Lower leg skin (tissue), 4 donors: ENCODE measurements around the gene MAP1LC3A. TPM values are rescaled to one million over a fixed set of nuclear protein-coding genes. Genes with fewer than 3 reads are reported as not detected.
"Not testable (repeated sequence)": the region's sequence is repeated elsewhere in the genome, so short reads cannot be mapped to it uniquely, and the experiment has no call there.

Experiments used
- DNase-seq, 2 donors: peaks; one replicate each; pipeline ENCODE4 v3.0.0-alpha.2; 2019; ENCODE audit warnings: low spot score in 2 of 2
- H3K4me3 ChIP-seq: fragments of 200-600 bp; sonication (generic); 2 replicates; pipeline ENCODE4 v1.5.1; 2017; ENCODE audit warnings: mild to moderate bottlenecking, low read depth; ENCODE audit not compliant: poor library complexity, severe bottlenecking
- POLR2A ChIP-seq, 2 donors: fragments of 450-650 bp; IDR thresholded peaks; one replicate each; pipeline ENCODE4 v1.6.1; 2016 to 2017; ENCODE audit warnings: antibody characterized with exemption in 2 of 2, mild to moderate bottlenecking in 1 of 2, moderate library complexity in 1 of 2
- WGBS, 2 donors: methylation state at CpG; one replicate each; pipeline ENCODE4 v1.1.5; 2018; 5-methylcytosine and 5-hydroxymethylcytosine counted together
- intact Hi-C: fragments of 100-400 bp; cut with DNase I; formaldehyde crosslinking; loops from one replicate; pipeline ENCODE4 v1.15.0; 2023; ENCODE audit warnings: low total_unique reads
- total RNA-seq, 4 donors: library from RNA; depleted of rRNA; stranded (reverse); fragments of >200 nt; gene quantifications; one replicate each; pipeline ENCODE4 v1.1.0, GENCODE V29; 2016
- TF ChIP-seq, protein P1 (sequence below), 3 donors: fragments of 450-650 bp; IDR thresholded peaks; one replicate each; pipeline ENCODE4 v1.5.1; 2016; ENCODE audit warnings: antibody characterized with exemption in 3 of 3, mild to moderate bottlenecking in 3 of 3, moderate library complexity in 2 of 3

The MAP1LC3A gene
- total RNA-seq, 4 donors from 2014 or later = 127 to 293 (median 147) TPM

DNA sequence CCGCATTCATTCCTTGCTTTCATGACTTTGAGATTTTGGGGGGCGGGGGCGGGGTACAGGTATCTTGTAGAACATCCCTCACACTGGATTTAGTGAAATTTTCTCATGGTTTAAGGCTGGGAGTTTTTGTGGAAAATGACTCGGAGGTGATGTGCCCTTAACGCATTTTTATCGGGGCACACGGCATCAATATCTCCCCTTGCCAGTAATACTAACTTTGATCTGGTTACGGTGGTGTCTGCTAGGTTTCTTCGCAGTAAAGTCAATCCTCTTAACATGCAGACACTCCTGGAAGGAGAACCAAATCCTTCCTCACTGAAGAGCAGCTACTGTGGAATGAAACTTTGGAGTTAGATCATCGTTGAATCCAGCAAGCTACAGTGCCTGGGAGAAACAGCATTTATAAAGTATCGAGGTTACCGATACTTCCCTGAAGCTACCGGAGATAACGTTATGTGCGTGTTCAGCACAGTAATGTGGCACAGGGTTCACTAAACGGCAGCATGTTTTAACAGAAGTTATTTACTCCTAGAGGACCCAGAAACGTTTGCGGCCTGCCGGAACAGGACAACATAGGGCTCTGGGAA lies 43.5 kb upstream of the MAP1LC3A start:
- intact Hi-C loops = no loop called here
- no peak for DNase-seq
- WGBS, 2 donors = 27 to 33% methylated on average over 19 of the region's 19 CpGs
- H3K4me3 ChIP-seq = no peak overlapping the region
- TF ChIP-seq, protein P1, sequence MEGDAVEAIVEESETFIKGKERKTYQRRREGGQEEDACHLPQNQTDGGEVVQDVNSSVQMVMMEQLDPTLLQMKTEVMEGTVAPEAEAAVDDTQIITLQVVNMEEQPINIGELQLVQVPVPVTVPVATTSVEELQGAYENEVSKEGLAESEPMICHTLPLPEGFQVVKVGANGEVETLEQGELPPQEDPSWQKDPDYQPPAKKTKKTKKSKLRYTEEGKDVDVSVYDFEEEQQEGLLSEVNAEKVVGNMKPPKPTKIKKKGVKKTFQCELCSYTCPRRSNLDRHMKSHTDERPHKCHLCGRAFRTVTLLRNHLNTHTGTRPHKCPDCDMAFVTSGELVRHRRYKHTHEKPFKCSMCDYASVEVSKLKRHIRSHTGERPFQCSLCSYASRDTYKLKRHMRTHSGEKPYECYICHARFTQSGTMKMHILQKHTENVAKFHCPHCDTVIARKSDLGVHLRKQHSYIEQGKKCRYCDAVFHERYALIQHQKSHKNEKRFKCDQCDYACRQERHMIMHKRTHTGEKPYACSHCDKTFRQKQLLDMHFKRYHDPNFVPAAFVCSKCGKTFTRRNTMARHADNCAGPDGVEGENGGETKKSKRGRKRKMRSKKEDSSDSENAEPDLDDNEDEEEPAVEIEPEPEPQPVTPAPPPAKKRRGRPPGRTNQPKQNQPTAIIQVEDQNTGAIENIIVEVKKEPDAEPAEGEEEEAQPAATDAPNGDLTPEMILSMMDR (IDR thresholded peaks at IDR 0.05) = no peak
- TF ChIP-seq POLR2A (IDR thresholded peaks at IDR 0.05) = no peak

DNA sequence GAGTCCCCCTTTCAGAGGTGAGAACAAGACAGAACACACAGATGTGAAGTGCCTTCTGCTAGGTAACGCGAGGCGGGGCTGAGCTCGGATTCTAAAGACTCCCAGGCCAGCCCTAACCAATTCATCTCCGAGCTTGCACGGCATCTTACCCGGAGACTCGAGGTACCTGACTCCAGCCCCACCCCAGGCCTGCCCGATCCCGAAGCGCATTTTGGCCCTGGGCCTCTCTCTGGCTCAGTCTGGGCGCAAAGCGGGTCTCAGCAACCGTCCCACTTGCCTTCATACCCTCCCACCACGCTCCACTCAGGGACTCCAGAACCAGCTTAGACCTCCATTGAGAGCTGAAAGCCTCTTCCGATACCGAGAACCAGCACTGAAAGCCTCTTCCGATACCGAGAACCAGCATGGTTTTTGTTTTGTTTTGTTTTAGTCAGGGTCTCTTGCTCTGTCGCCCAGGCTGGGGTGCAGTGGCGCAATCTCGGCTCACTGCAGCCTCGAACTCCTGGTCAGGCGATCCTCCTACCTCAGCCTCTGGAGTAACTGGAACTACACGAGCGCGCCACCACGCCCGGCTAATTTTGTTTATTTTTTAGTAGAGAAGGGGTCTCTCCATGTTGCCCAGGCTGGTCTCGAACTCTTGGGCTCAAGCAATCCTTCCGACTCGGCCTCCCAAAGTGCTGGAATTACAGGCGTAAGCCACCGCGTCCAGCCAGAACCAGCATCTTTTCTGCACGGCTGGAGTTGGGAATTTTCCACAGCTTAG lies 42.9 kb upstream of the MAP1LC3A start:
- WGBS, 2 donors = 4 to 15% methylated on average over 36 of the region's 36 CpGs
- intact Hi-C loops = no loop called here
- peak overlapping the region; percentile 82 for H3K4me3 ChIP-seq
- TF ChIP-seq, protein P1 (IDR thresholded peaks at IDR 0.05) = no peak
- no peak for TF ChIP-seq POLR2A (IDR thresholded peaks at IDR 0.05)
- peak; percentile 70 to 90 for DNase-seq

DNA sequence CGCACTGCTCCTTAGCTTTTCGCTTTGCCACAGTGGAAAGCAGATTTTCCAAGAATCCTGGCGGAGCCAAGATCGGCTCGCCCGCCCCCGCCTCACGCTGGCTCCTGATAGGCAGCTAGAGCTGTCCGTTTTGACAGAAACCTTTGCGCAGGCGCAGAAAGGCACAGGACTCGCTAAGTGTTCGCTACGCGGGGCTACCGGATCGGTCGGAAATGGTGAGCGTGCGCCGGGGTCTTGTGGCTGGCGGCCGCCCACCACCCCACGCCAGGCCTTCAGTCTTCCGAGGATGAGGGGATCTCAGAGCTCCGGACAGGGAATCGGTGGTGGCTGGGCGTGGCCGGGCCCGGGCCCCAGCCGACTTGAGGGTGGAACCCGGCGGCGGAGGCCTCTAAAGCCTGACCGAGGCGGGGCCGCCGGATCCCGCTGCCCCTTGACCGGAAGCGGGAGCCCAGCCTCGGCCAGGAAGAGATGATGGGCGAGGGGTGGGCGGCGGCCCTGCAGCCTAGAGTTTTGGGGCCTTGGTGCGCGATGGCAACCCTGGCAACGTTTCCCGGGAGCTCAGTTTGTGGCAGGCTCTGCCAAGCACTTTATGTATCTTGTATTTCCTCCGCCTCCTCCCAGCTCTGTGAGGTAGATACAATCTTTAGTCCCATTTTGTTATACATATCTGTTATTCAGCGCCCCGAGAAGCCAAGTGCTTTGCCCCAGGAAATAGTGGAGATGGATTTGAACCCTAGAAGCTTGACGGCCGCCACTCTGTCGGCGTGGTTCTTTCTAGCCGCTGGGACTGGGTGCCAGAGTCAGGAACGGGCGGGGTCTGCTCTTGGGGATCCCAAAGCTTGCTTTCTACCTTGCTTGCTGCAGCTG lies 42.0 kb upstream of the MAP1LC3A start, which contains the start of gene DYNLRB1:
DYNLRB1 (plus strand) TSS at position 176 of the 867 bp plus-strand sequence; CDS start at position 213, 37 bp downstream.
- peak within 1 kb of the TSS; percentile 82 for H3K4me3 ChIP-seq
- TF ChIP-seq POLR2A (IDR thresholded peaks at IDR 0.05) = peak in 1 of 2 donors; percentile 74
- TF ChIP-seq, protein P1 (IDR thresholded peaks at IDR 0.05) = no peak
- intact Hi-C loops = no loop called here
- 0% methylated on average over 53 of the region's 59 CpGs for WGBS, 2 donors
- DNase-seq = peak; percentile 97 to 99

GRCh38 chr20:34517114-34517505 lies 41.4 kb upstream of the MAP1LC3A start:
- 1 to 3% methylated on average over 3 of the region's 3 CpGs for WGBS, 2 donors
- TF ChIP-seq, protein P1 (IDR thresholded peaks at IDR 0.05) = no peak
- no peak for TF ChIP-seq POLR2A (IDR thresholded peaks at IDR 0.05)
- DNase-seq = no peak
- intact Hi-C loops = no loop called here
- peak overlapping the region; percentile 82 for H3K4me3 ChIP-seq

GRCh38 chr20:34518863-34519262 lies 39.7 kb upstream of the MAP1LC3A start:
- H3K4me3 ChIP-seq, intact Hi-C loops: not testable (repeated sequence)
- DNase-seq = peak in 1 of 2 donors; percentile 77
- 92% methylated on average over 7 of the region's 7 CpGs for WGBS, 2 donors

DNA sequence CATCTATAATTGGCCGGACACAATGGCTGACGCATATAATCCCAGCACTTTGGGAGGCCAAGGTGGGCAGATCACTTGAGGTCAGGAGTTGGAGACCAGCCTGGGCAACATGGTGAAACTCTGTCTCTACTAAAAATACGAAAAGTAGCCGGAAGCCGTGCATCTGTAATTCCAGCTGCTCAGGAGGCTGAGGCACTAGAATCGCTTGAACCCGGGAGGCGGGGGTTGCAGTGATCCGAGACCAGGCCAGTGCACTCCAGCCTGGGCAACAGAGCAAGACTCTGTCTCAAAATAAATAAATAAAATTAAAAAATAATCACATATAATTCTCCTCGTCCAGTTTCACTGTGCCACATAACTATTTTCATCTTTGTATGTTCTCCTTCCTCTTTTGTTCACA lies 38.7 kb upstream of the MAP1LC3A start:
- H3K4me3 ChIP-seq, intact Hi-C loops: not testable (repeated sequence)
- DNase-seq = peak in 1 of 2 donors; percentile 78
- 87 to 88% methylated on average over 10 of the region's 10 CpGs for WGBS, 2 donors
